ENCODE data around the gene ALDH1A1. TPM values are rescaled to one million over a fixed set of nuclear protein-coding genes. Genes with fewer than 3 reads are reported as not detected.

ALDH1A1 gene
- total RNA-seq: 6.9 and 25.0 TPM in 2 replicates

DNA sequence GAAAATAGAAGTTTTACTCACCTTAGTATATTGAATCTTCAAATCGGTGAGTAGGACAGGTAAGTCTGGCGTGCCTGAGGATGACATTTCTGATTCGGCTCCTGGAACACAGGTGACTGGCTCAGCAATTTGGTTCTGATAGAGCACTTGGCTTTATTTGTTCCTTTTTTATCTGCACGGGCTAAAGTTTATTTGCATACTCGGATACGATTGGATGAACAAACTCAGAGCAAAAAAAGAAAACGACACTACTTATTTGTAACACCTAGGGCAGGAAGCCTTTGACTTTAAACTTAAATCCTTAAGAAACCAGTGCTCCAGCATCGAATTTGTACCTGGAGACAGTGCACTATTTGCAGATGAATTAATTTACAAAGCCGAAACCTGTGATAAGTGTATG lies at the start of gene ALDH1A1:
Gene ALDH1A1, minus strand, starts transcription at position 140 of the 400 bp plus-strand sequence. Its CDS starts 53 bp downstream, at position 87.

Other genes starting within 250 kb of the ALDH1A1 start
- 304 and 369 TPM in 2 replicates for gene ANXA1, start 198.8 kb upstream of the ALDH1A1 start, total RNA-seq